ENCODE data around the gene YAP1.

Gene YAP1

DNA sequence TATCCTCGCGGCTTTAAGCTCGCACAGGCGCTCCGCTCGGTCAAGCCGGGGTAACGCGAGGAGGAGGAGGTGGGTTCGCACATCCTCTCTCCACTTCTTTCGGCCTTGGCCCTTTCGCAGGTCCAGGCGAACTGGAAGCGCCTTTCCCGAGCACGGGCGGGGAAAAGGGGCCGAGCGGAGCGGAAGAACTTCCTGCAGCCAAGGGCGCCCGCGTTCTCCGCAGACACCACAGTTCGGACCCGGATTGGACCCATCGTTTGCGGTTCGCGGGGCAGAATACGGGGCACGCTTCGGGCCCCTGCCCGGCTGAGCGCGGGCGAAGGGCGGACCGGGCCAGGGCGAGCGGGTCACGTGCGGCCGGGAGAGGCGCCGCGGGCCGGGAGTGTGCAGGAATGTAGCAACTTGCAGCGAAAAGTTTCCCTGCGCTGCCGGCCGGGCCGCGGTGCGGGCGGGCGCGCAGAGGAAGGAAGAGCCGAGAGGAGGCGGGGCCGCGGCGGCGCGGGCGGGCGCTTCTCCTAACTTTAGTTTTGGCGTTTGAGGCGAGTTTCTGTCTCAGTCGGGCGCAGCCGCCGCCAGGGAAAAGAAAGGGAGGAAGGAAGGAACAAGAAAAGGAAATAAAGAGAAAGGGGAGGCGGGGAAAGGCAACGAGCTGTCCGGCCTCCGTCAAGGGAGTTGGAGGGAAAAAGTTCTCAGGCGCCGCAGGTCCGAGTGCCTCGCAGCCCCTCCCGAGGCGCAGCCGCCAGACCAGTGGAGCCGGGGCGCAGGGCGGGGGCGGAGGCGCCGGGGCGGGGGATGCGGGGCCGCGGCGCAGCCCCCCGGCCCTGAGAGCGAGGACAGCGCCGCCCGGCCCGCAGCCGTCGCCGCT lies at the start of gene YAP1 (continued):
- TF ChIP-seq ZNF658 (tag by site-specific recombination; IDR thresholded peaks at IDR 0.05): no peak
- no peak for TF ChIP-seq OVOL3 (tag by site-specific recombination; IDR thresholded peaks at IDR 0.05)
- peak; percentile 70 for TF ChIP-seq ZBTB48 (tag by site-specific recombination; IDR thresholded peaks at IDR 0.05)
- TF ChIP-seq ZNF792 (tag by site-specific recombination; IDR thresholded peaks at IDR 0.05): no peak
- TF ChIP-seq ZNF184 (tag by site-specific recombination; IDR thresholded peaks at IDR 0.05): peak; percentile 76
- TF ChIP-seq KLF1 (tag by site-specific recombination; IDR thresholded peaks at IDR 0.05): peak; percentile 85
- peak; percentile 81 for TF ChIP-seq MZF1 (tag by site-specific recombination; IDR thresholded peaks at IDR 0.05; ENCODE audit: borderline replicate concordance)
- TF ChIP-seq HOXA7 (CRISPR knock-in tag; IDR thresholded peaks at IDR 0.05; ENCODE audit: borderline replicate concordance): no peak
- TF ChIP-seq, protein P1, sequence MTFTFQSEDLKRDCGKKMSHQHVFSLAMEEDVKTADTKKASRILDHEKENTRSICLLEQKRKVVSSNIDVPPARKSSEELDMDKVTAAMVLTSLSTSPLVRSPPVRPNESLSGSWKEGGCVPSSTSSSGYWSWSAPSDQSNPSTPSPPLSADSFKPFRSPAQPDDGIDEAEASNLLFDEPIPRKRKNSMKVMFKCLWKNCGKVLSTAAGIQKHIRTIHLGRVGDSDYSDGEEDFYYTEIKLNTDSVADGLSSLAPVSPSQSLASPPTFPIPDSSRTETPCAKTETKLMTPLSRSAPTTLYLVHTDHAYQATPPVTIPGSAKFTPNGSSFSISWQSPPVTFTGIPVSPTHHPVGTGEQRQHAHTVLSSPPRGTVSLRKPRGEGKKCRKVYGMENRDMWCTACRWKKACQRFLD (tag by site-specific recombination; IDR thresholded peaks at IDR 0.05): no peak
- TF ChIP-seq, protein P2, sequence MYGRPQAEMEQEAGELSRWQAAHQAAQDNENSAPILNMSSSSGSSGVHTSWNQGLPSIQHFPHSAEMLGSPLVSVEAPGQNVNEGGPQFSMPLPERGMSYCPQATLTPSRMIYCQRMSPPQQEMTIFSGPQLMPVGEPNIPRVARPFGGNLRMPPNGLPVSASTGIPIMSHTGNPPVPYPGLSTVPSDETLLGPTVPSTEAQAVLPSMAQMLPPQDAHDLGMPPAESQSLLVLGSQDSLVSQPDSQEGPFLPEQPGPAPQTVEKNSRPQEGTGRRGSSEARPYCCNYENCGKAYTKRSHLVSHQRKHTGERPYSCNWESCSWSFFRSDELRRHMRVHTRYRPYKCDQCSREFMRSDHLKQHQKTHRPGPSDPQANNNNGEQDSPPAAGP (tag by site-specific recombination; IDR thresholded peaks at IDR 0.05): peak; percentile 86
- TF ChIP-seq, protein P3, sequence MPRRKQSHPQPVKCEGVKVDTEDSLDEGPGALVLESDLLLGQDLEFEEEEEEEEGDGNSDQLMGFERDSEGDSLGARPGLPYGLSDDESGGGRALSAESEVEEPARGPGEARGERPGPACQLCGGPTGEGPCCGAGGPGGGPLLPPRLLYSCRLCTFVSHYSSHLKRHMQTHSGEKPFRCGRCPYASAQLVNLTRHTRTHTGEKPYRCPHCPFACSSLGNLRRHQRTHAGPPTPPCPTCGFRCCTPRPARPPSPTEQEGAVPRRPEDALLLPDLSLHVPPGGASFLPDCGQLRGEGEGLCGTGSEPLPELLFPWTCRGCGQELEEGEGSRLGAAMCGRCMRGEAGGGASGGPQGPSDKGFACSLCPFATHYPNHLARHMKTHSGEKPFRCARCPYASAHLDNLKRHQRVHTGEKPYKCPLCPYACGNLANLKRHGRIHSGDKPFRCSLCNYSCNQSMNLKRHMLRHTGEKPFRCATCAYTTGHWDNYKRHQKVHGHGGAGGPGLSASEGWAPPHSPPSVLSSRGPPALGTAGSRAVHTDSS (tag by site-specific recombination; IDR thresholded peaks at IDR 0.05): peak; percentile 89
- peak; percentile 90 for TF ChIP-seq ZNF391 (tag by site-specific recombination; IDR thresholded peaks at IDR 0.05; ENCODE audit: borderline replicate concordance, low read depth)
- no peak for TF ChIP-seq SCRT1 (tag by site-specific recombination; IDR thresholded peaks at IDR 0.05; ENCODE audit: borderline replicate concordance)
- TF ChIP-seq, protein P4, sequence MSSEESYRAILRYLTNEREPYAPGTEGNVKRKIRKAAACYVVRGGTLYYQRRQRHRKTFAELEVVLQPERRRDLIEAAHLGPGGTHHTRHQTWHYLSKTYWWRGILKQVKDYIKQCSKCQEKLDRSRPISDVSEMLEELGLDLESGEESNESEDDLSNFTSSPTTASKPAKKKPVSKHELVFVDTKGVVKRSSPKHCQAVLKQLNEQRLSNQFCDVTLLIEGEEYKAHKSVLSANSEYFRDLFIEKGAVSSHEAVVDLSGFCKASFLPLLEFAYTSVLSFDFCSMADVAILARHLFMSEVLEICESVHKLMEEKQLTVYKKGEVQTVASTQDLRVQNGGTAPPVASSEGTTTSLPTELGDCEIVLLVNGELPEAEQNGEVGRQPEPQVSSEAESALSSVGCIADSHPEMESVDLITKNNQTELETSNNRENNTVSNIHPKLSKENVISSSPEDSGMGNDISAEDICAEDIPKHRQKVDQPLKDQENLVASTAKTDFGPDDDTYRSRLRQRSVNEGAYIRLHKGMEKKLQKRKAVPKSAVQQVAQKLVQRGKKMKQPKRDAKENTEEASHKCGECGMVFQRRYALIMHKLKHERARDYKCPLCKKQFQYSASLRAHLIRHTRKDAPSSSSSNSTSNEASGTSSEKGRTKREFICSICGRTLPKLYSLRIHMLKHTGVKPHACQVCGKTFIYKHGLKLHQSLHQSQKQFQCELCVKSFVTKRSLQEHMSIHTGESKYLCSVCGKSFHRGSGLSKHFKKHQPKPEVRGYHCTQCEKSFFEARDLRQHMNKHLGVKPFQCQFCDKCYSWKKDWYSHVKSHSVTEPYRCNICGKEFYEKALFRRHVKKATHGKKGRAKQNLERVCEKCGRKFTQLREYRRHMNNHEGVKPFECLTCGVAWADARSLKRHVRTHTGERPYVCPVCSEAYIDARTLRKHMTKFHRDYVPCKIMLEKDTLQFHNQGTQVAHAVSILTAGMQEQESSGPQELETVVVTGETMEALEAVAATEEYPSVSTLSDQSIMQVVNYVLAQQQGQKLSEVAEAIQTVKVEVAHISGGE (tag by site-specific recombination; conservative IDR thresholded peaks at IDR 0.05; ENCODE audit: low read depth): peak; percentile 69
- TF ChIP-seq, protein P5, sequence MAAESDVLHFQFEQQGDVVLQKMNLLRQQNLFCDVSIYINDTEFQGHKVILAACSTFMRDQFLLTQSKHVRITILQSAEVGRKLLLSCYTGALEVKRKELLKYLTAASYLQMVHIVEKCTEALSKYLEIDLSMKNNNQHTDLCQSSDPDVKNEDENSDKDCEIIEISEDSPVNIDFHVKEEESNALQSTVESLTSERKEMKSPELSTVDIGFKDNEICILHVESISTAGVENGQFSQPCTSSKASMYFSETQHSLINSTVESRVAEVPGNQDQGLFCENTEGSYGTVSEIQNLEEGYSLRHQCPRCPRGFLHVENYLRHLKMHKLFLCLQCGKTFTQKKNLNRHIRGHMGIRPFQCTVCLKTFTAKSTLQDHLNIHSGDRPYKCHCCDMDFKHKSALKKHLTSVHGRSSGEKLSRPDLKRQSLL (tag by site-specific recombination; IDR thresholded peaks at IDR 0.05): peak; percentile 87
- peak; percentile 65; the same call in 1 of the 2 replicates for TF ChIP-seq ZNF76 (tag by site-specific recombination; IDR thresholded peaks at IDR 0.05; ENCODE audit: borderline replicate concordance, low read depth)
- TF ChIP-seq ZNF521 (tag by site-specific recombination; IDR thresholded peaks at IDR 0.05): no peak
- no peak for TF ChIP-seq HOXD13 (CRISPR knock-in tag; IDR thresholded peaks at IDR 0.05; ENCODE audit: borderline replicate concordance)
- 0 out of 2 replicates have a peak, but pooled peaks have one; percentile 53 for TF ChIP-seq ZNF610 (tag by site-specific recombination; IDR thresholded peaks at IDR 0.05; ENCODE audit: borderline replicate concordance)
- TF ChIP-seq ZNF701 (tag by site-specific recombination; IDR thresholded peaks at IDR 0.05): no peak
- TF ChIP-seq ZNF571 (tag by site-specific recombination; IDR thresholded peaks at IDR 0.05): no peak
- TF ChIP-seq, protein P6, sequence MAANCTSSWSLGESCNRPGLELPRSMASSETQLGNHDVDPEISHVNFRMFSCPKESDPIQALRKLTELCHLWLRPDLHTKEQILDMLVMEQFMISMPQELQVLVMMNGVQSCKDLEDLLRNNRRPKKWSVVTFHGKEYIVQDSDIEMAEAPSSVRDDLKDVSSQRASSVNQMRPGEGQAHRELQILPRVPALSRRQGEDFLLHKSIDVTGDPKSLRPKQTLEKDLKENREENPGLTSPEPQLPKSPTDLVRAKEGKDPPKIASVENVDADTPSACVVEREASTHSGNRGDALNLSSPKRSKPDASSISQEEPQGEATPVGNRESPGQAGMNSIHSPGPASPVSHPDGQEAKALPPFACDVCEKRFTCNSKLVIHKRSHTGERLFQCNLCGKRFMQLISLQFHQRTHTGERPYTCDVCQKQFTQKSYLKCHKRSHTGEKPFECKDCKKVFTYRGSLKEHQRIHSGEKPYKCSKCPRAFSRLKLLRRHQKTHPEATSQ (tag by site-specific recombination; IDR thresholded peaks at IDR 0.05): peak; percentile 76; the same call in 1 of the 2 replicates
- peak; percentile 85 for TF ChIP-seq ZNF10 (tag by site-specific recombination; IDR thresholded peaks at IDR 0.05)
- TF ChIP-seq, protein P7, sequence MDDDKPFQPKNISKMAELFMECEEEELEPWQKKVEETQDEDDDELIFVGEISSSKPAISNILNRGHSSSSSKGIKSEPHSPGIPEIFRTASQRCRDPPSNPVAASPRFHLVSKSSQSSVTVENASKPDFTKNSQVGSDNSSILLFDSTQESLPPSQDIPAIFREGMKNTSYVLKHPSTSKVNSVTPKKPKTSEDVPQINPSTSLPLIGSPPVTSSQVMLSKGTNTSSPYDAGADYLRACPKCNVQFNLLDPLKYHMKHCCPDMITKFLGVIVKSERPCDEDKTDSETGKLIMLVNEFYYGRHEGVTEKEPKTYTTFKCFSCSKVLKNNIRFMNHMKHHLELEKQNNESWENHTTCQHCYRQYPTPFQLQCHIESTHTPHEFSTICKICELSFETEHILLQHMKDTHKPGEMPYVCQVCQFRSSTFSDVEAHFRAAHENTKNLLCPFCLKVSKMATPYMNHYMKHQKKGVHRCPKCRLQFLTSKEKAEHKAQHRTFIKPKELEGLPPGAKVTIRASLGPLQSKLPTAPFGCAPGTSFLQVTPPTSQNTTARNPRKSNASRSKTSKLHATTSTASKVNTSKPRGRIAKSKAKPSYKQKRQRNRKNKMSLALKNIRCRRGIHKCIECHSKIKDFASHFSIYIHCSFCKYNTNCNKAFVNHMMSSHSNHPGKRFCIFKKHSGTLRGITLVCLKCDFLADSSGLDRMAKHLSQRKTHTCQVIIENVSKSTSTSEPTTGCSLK (tag by site-specific recombination; IDR thresholded peaks at IDR 0.05): no peak

All from HEK293 (cell line).